K562 (cell line): ENCODE measurements around the gene CNTN5. TPM values are rescaled to one million over a fixed set of nuclear protein-coding genes. Genes with fewer than 3 reads are reported as not detected.

Source experiments
- ATAC-seq: fragments of 200-7000 bp; cut with Tn5 transposase; 3 replicates; pipeline ENCODE4 v1.9.1; 2020; ENCODE audit warnings: moderate library complexity
- BruUV-seq: library from RNA; stranded (reverse); fragments of 400-500 nt; replicated peaks from 2 replicates; lab custom pipeline; 2021; lab: Mats Ljungman, UMichigan
- CTCF ChIA-PET: fragments of 300-600 bp; formaldehyde crosslinking; extraction: SDS; loops from one replicate; lab custom pipeline; 2021; ENCODE audit warnings: low intra/inter-chr PET ratio; lab: Yijun Ruan, JAX
- POLR2A ChIA-PET: fragments of 300-600, 350-650 bp; sonication (Branson Sonifier 250); formaldehyde crosslinking; extraction: SDS; loops from one replicate; lab custom pipeline; 2021; ENCODE audit warnings: antibody characterized with exemption, inconsistent platforms; lab: Yijun Ruan, JAX
- DNase-seq, 4 experiments: peaks; one replicate each; pipeline versions ENCODE4 v3.0.0 to v3.0.0-alpha.2; 2011 to 2018; ENCODE audit warnings: low spot score in 3 of 4, mixed read lengths in 3 of 4; ENCODE audit errors: extremely low read depth in 1 of 4
- FAIRE-seq: peaks from 2 replicates; lab custom pipeline; 2011; peaks lifted over from hg19 to GRCh38; lab: Jason Lieb, UNC
- H2AFZ ChIP-seq: 2 replicates; pipeline ENCODE4 v1.6.0; 2011; ENCODE audit warnings: low read depth, low read length, control low read depth, inconsistent platforms
- H3K27ac ChIP-seq: fragments of 200-600 bp; 3 replicates; pipeline ENCODE4 v1.8.0; 2011; ENCODE audit warnings: low read depth, mild to moderate bottlenecking, control low read depth, inconsistent platforms, low read length, moderate library complexity, mixed read lengths; ENCODE audit errors: extremely low read depth
- H3K27me3 ChIP-seq, 2 experiments: fragments of 300-600 bp in 1 of 2; 2 replicates in 1 of 2; 3 replicates in 1 of 2; pipeline versions ENCODE4 v1.6.0 to v1.8.0; 2011; ENCODE audit warnings: inconsistent platforms in 2 of 2, low read length in 2 of 2, mild to moderate bottlenecking in 1 of 2, mixed read lengths in 1 of 2, moderate library complexity in 1 of 2; ENCODE audit not compliant: control insufficient read depth in 2 of 2, insufficient read depth in 2 of 2
- H3K36me3 ChIP-seq: fragments of 300-600 bp; 3 replicates; pipeline ENCODE4 v1.8.0; 2011; ENCODE audit warnings: mild to moderate bottlenecking, low read length, inconsistent platforms; ENCODE audit not compliant: control insufficient read depth, insufficient read depth
- H3K4me1 ChIP-seq, 2 experiments: fragments of 200-600 bp in 1 of 2; replicated peaks in 1 of 2; 2 replicates in 1 of 2; 3 replicates in 1 of 2; pipeline versions ENCODE4 v1.5.1 to v1.8.0; 2011; ENCODE audit warnings: inconsistent platforms in 2 of 2, low read length in 2 of 2, mild to moderate bottlenecking in 1 of 2, mixed read lengths in 1 of 2, moderate library complexity in 1 of 2; ENCODE audit not compliant: control insufficient read depth in 2 of 2, insufficient read depth in 2 of 2
- H3K4me2 ChIP-seq: 2 replicates; pipeline ENCODE4 v1.6.1; 2011; ENCODE audit warnings: low read length, control low read depth, inconsistent platforms, mixed read lengths; ENCODE audit not compliant: insufficient read depth
- H3K4me3 ChIP-seq: fragments of 200-600 bp; sonication (generic), shearing (Covaris generic); 2 replicates; pipeline ENCODE4 v1.5.1; 2016; ENCODE audit warnings: control low read depth, inconsistent platforms
- H3K79me2 ChIP-seq: fragments of 200-600 bp; 3 replicates; pipeline ENCODE4 v1.8.0; 2011; ENCODE audit warnings: low read length, inconsistent platforms; ENCODE audit not compliant: control insufficient read depth, insufficient read depth
- H3K9ac ChIP-seq, 2 experiments: 2 replicates each; pipeline versions ENCODE4 v1.6.0 to v1.6.1; 2011; ENCODE audit warnings: low read depth in 2 of 2, low read length in 2 of 2, control low read depth in 1 of 2, inconsistent platforms in 1 of 2, mild to moderate bottlenecking in 1 of 2, mixed read lengths in 1 of 2; ENCODE audit not compliant: insufficient read depth in 1 of 2
- H3K9me1 ChIP-seq: one replicate; pipeline ENCODE4 v1.6.0; 2011; ENCODE audit warnings: inconsistent platforms, mild to moderate bottlenecking, low read length, moderate library complexity; ENCODE audit not compliant: control insufficient read depth, insufficient read depth
- H3K9me3 ChIP-seq: replicated peaks from 2 replicates; pipeline ENCODE4 v1.5.1; 2011; ENCODE audit warnings: low read depth, low read length, inconsistent platforms; ENCODE audit not compliant: control insufficient read depth, insufficient read depth
- H4K20me1 ChIP-seq: replicated peaks from 2 replicates; pipeline ENCODE4 v1.6.1; 2011; ENCODE audit warnings: low read length, inconsistent platforms, mixed read lengths; ENCODE audit not compliant: control insufficient read depth, insufficient read depth
- BACH1 ChIP-seq: fragments of 200-800 bp; sonication (Bioruptor generic); IDR thresholded peaks from 2 replicates; pipeline ENCODE4 v1.6.1; 2016; ENCODE audit warnings: missing genetic modification characterization, missing compliant biosample characterization
- CGGBP1 ChIP-seq: fragments of 250-450 bp; sonication (Bioruptor Pico); IDR thresholded peaks from 2 replicates; pipeline ENCODE4 v1.9.0; 2021; ENCODE audit warnings: mild to moderate bottlenecking
- CUX1 ChIP-seq: fragments of 200-800 bp; sonication (Bioruptor generic); IDR thresholded peaks from 2 replicates; pipeline ENCODE4 v1.6.1; 2016; ENCODE audit warnings: missing genetic modification characterization, missing compliant biosample characterization
- EWSR1 ChIP-seq: fragments of 450-650 bp; IDR thresholded peaks from 2 replicates; pipeline ENCODE4 v1.6.1; 2018; ENCODE audit warnings: borderline replicate concordance, mild to moderate bottlenecking, low read depth, moderate library complexity; ENCODE audit not compliant: partially characterized antibody
- GTF2A2 ChIP-seq: IDR thresholded peaks from 2 replicates; pipeline ENCODE4 v1.6.1; 2016; ENCODE audit warnings: mild to moderate bottlenecking, missing genetic modification characterization, missing compliant biosample characterization
- HDAC2 ChIP-seq: fragments of 450-650 bp; IDR thresholded peaks from 2 replicates; pipeline ENCODE4 v1.6.1; 2016; ENCODE audit warnings: mild to moderate bottlenecking
- MAFG ChIP-seq: fragments of 450-650 bp; conservative IDR thresholded peaks from 2 replicates; pipeline ENCODE4 v1.6.1; 2016; ENCODE audit warnings: missing genetic modification characterization, missing compliant biosample characterization
- MXI1 ChIP-seq: IDR thresholded peaks from 2 replicates; pipeline ENCODE4 v1.6.1; 2011; ENCODE audit warnings: low read depth, mild to moderate bottlenecking, improper control_type of control experiment, low read length
- NR3C1 ChIP-seq: sonication (generic); formaldehyde crosslinking; IDR thresholded peaks from 2 replicates; pipeline ENCODE4 v1.8.1; 2022; ENCODE audit warnings: missing genetic modification reagents
- ZHX1 ChIP-seq: fragments of 150-350 bp; conservative IDR thresholded peaks from 2 replicates; pipeline ENCODE4 v1.6.1; 2014; ENCODE audit warnings: low read length
- ZNF217 ChIP-seq: sonication (generic); formaldehyde crosslinking; IDR thresholded peaks from 2 replicates; pipeline ENCODE4 v1.8.0; 2022; ENCODE audit warnings: mild to moderate bottlenecking, missing genetic modification reagents
- WGBS: fragments of 100-300 bp; shearing (Covaris generic); methylation state at CpG from one replicate; pipeline ENCODE4 v1.1.6; 2016; ENCODE audit warnings: low coverage, mixed read lengths; ENCODE audit not compliant: insufficient coverage; ENCODE audit errors: missing lambda C conversion rate; 5-methylcytosine and 5-hydroxymethylcytosine counted together
- in situ Hi-C: fragments of 300-500 bp; cut with MboI; formaldehyde crosslinking; loops from 4 replicates; pipeline ENCODE4 v1.15.0; 2018; ENCODE audit warnings: inconsistent platforms, mixed read lengths
- intact Hi-C: fragments of 100-400 bp; cut with micrococcal nuclease; formaldehyde crosslinking; loops from 2 replicates; pipeline ENCODE4 v1.14.2; 2022
- polyA plus RNA-seq, 8 experiments: library from polyadenylated mRNA; depleted of rRNA in 4 of 8; stranded (reverse) in 5 of 8; unstranded in 3 of 8; fragments of >200 nt; fragmentation: Nextera tagmentation in 2 of 8; fragmentation: Illumina TruSeq in 1 of 8; extraction: Ambion mirVana in 2 of 8; extraction: Trizol in 1 of 8; gene quantifications; 2 replicates each; pipeline versions ENCODE4 v1.2.1 to v1.2.3, GENCODE V29; 2011 to 2014; ENCODE audit warnings: inconsistent platforms in 1 of 8, missing spikeins in 1 of 8
- total RNA-seq, 7 experiments: library from RNA; depleted of rRNA in 6 of 7; stranded (reverse); fragments of >200 nt in 6 of 7; fragmentation: Illumina TruSeq in 2 of 7; extraction: Trizol in 2 of 7; gene quantifications; 2 replicates each; pipeline versions ENCODE4 v1.2.1 to v1.2.3, GENCODE V29; 2011 to 2021; ENCODE audit warnings: low replicate concordance in 1 of 7

Gene CNTN5
- total and polyA plus RNA-seq, 9 of the 15 experiments (the other 6 are each of a cell fraction or from before 2014, with no cell fraction given): 0.03 TPM; not detected in 8

GRCh38 chr11:99519095-99519494 is 498.3 kb downstream of the CNTN5 start (continued):
- TF ChIP-seq CUX1 (CRISPR knock-in tag): no peak
- TF ChIP-seq MXI1: no peak

GRCh38 chr11:99522467-99523173 is 501.9 kb downstream of the CNTN5 start:
- no peaks in the 10 kb centered on the region; the same call in 1 of the 2 replicates for H3K9me3 ChIP-seq
- DNase-seq: no peak
- no peak for ATAC-seq
- ChIA-PET CTCF (no interaction called here), POLR2A (no interaction called here)
- H2AFZ ChIP-seq: no peak overlapping the region
- H3K4me2 ChIP-seq: no peak overlapping the region
- WGBS: 0% methylated on average over 5 of the region's 5 CpGs
- intact Hi-C loops (no loop called here), in situ Hi-C loops (no loop called here)
- no peak overlapping the region for H3K4me3 ChIP-seq
- no peak overlapping the region for H3K27ac ChIP-seq
- H3K9me1 ChIP-seq: no peaks in the 10 kb centered on the region
- no peaks in the 10 kb centered on the region for H3K27me3 ChIP-seq
- no peak for TF ChIP-seq NR3C1
- no peak for TF ChIP-seq ZHX1
- TF ChIP-seq GTF2A2 (tag): no peak
- no peak for TF ChIP-seq HDAC2
- TF ChIP-seq MAFG (tag): no peak
- TF ChIP-seq EWSR1: no peak
- TF ChIP-seq CGGBP1 (CRISPR knock-in tag): no peak
- TF ChIP-seq ZNF217: no peak
- TF ChIP-seq BACH1 (tag): no peak
- no peaks in the 10 kb centered on the region for H3K4me1 ChIP-seq
- no TSS peak for BruUV-seq
- no peaks in the 10 kb centered on the region for H3K79me2 ChIP-seq
- no peaks in the 10 kb centered on the region for H4K20me1 ChIP-seq
- no peak overlapping the region for H3K9ac ChIP-seq
- H3K36me3 ChIP-seq: no peaks in the 10 kb centered on the region
- no peak for FAIRE-seq
